Lower lobe of right lung (tissue), 2 donors: ENCODE results near the gene CELSR1. TPM values are rescaled to one million over a fixed set of nuclear protein-coding genes. Genes with fewer than 3 reads are reported as not detected.

Experiments
- ATAC-seq, 2 donors: fragments of 200-7000 bp; cut with Tn5 transposase; one replicate each; pipeline ENCODE4 v1.9.1; 2020 to 2022; ENCODE audit warnings: mild to moderate bottlenecking in 2 of 2, moderate library complexity in 2 of 2
- DNase-seq: peaks from one replicate; pipeline ENCODE4 v3.0.0-alpha.2; 2020
- H3K27ac ChIP-seq: fragments of 200-600 bp; one replicate; pipeline ENCODE4 v1.8.0; 2022
- H3K27me3 ChIP-seq: fragments of 200-600 bp; one replicate; pipeline ENCODE4 v1.8.0; 2022; ENCODE audit warnings: low read depth
- H3K36me3 ChIP-seq: fragments of 200-600 bp; one replicate; pipeline ENCODE4 v1.8.0; 2022; ENCODE audit warnings: mild to moderate bottlenecking
- H3K4me1 ChIP-seq: fragments of 200-600 bp; one replicate; pipeline ENCODE4 v1.8.0; 2022
- H3K4me3 ChIP-seq: fragments of 200-600 bp; one replicate; pipeline ENCODE4 v1.8.0; 2022; ENCODE audit warnings: mild to moderate bottlenecking
- H3K9me3 ChIP-seq: fragments of 200-600 bp; one replicate; pipeline ENCODE4 v1.8.0; 2022
- CTCF ChIP-seq: fragments of 200-600 bp; IDR thresholded peaks from one replicate; pipeline ENCODE4 v1.8.0; 2022; ENCODE audit warnings: antibody characterized with exemption, mild to moderate bottlenecking
- intact Hi-C: fragments of 100-400 bp; cut with DNase I; formaldehyde crosslinking; loops from one replicate; pipeline ENCODE4 v1.11.0; 2022
- total RNA-seq: library from RNA; stranded (reverse); fragmentation: NEBNext Ultra II Directional; extraction: Animal tissue kit (Norgen Biotek cat#: 25700); gene quantifications from one replicate; pipeline ENCODE4 v1.2.1, GENCODE V29; 2021
- donor health status: DM: no; HTN: yes; CAD: no; lungs with severe emphysema.

CELSR1 gene
- total RNA-seq, 1 donor from 2014 or later, result 51.8 TPM

- Histone ChIP-seq H3K4me1 (peaks cover 9% of the 10 kb centered on the region), H3K27ac (no peak overlapping the region), H3K27me3 (peaks cover 3% of the 10 kb centered on the region), H3K9me3 (no peaks in the 10 kb centered on the region), H3K4me3 (no peak overlapping the region), H3K36me3 (no peaks in the 10 kb centered on the region)
- no peak for TF ChIP-seq CTCF
- no peak for ATAC-seq
- intact Hi-C loops, result no loop called here
- no peak for DNase-seq
These were observed 55.3 kb downstream of the CELSR1 start for GRCh38 chr22:46482056-46482675.

- peaks cover 3% of the 10 kb centered on the region for H3K27me3 ChIP-seq
- no peak for TF ChIP-seq CTCF
- no peak overlapping the region for H3K27ac ChIP-seq
- no peaks in the 10 kb centered on the region for H3K9me3 ChIP-seq
- DNase-seq, result no peak
- peaks cover 9% of the 10 kb centered on the region for H3K4me1 ChIP-seq
- intact Hi-C loops, result no loop called here
- no peak overlapping the region for H3K4me3 ChIP-seq
- ATAC-seq, result no peak
- no peaks in the 10 kb centered on the region for H3K36me3 ChIP-seq
These were observed 56.0 kb downstream of the CELSR1 start for GRCh38 chr22:46481386-46481785.

GRCh38 chr22:46480396-46480795 is 57.0 kb downstream of the CELSR1 start:
- Histone ChIP-seq H3K27me3 (peaks cover 3% of the 10 kb centered on the region), H3K36me3 (no peaks in the 10 kb centered on the region), H3K9me3 (no peaks in the 10 kb centered on the region), H3K4me1 (peaks cover 9% of the 10 kb centered on the region), H3K27ac (no peak overlapping the region), H3K4me3 (no peak overlapping the region)
- ATAC-seq (no peak), DNase-seq (no peak)
- intact Hi-C loops, result no loop called here
- no peak for TF ChIP-seq CTCF

GRCh38 chr22:46479046-46479445 is 58.4 kb downstream of the CELSR1 start:
- no peak for TF ChIP-seq CTCF
- H3K4me1 ChIP-seq, result peaks cover 1% of the 10 kb centered on the region
- DNase-seq (no peak), ATAC-seq (no peak)
- no peak overlapping the region for H3K27ac ChIP-seq
- H3K36me3 ChIP-seq, result no peaks in the 10 kb centered on the region
- H3K9me3 ChIP-seq, result no peaks in the 10 kb centered on the region
- H3K4me3 ChIP-seq, result no peak overlapping the region
- peaks cover 3% of the 10 kb centered on the region for H3K27me3 ChIP-seq
- intact Hi-C loops, result no loop called here

- intact Hi-C loops, result no loop called here
- ATAC-seq (no peak), DNase-seq (no peak)
- H3K36me3 ChIP-seq, result no peaks in the 10 kb centered on the region
- no peak overlapping the region for H3K4me3 ChIP-seq
- H3K9me3 ChIP-seq, result no peaks in the 10 kb centered on the region
- H3K4me1 ChIP-seq, result no peaks in the 10 kb centered on the region
- TF ChIP-seq CTCF, result no peak
- H3K27me3 ChIP-seq, result peaks cover 3% of the 10 kb centered on the region
- no peak overlapping the region for H3K27ac ChIP-seq
These were observed 59.3 kb downstream of the CELSR1 start for GRCh38 chr22:46478083-46478551.
